NOMO-1 (cell line): Measurements from ENCODE around the gene PHF14.

Experiments used
- DNase-seq, 2 experiments: peaks; one replicate each; lab custom pipeline; 2025; ENCODE audit not compliant: unreplicated experiment in 2 of 2; lab: John Stamatoyannopoulos, UW

PHF14 gene

GRCh38 chr7:11168650-11169170, 195.0 kb downstream of the PHF14 start:
- no peak for DNase-seq

- DNase-seq: no peak
Measured at GRCh38 chr7:11170175-11170574, 196.5 kb downstream of the PHF14 start.

DNA sequence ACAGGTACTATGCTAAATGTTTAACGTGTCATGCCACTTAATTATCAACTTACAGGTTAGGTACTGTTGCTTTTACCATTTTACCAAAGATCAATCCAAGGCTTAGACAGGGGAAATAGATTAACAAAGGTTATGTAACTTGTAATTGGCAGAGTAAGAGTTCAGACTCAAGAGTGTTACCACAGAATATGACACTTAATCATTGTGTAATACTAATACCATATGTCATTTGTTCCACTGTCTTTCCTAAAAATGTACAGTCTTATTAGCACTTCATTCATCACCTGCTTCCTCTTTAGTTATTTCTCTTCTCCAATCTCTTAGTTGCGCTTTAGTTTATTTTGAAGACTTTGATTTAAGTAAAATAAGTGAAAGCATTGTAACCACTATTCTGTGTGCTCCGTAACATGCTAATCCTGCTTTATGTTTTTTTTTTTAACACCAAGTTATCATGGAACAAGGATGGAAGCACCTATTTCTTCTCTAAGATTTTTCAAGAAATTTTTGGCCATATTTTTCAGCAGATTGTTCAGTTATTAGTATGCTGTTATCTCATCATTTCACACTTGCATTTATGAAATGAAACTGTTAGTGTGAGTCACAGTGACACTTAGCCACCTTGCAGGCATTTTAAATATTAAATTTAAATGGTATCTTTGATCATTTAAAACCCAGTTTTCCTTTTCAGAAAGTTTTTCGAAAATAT, 197.3 kb downstream of the PHF14 start:
- peak in 1 of 2 experiments; percentile 35 for DNase-seq

- DNase-seq: no peak
Measured at GRCh38 chr7:11171569-11172192, 198.0 kb downstream of the PHF14 start.

GRCh38 chr7:11172835-11173234, 199.2 kb downstream of the PHF14 start:
- DNase-seq: no peak

DNA sequence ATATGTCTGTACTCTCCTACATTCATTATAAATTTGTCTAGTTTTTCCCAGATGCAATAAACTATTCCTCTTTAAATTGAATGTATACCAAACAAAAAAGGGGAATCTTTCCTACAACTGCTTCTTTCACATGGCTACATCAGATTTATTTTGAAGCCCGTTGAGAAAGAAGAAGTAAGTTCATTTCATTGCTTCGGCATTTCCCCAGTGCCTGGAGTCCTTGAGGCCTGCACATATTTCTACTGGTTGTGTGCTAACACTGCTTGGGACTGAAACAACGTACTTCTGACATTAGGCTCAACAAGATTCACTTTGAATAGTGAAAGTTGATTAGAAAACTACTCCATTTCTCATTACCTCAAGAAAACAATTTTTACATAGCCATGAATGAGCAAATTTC, 201.7 kb downstream of the PHF14 start:
- peak in 1 of 2 experiments; percentile 18 for DNase-seq

DNA sequence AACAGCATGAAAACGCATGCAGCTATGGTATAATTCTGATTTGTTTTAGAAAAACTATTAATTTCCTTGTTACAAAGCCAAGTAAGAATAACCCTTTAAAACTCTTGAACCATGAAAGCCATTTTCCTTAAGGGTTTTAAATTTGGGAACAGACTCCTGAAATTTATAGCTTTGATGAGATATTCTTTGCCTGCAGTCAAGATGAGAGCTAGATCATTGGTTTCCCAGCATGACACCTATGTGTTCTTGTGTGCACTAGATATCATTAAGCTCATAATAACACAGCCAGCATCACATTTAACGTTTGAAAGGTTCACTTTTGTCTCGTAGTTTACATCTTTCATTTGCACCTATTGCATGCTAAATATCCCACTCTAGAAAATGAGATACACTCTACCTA, 202.2 kb downstream of the PHF14 start:
- DNase-seq: no peak

- DNase-seq: no peak
Measured at GRCh38 chr7:11176985-11177555, 203.4 kb downstream of the PHF14 start.

- DNase-seq: no peak
Measured at GRCh38 chr7:11177793-11178192, 204.1 kb downstream of the PHF14 start.

- DNase-seq: no peak
Measured at GRCh38 chr7:11181590-11181989, 207.9 kb downstream of the PHF14 start.

- DNase-seq: no peak
Measured at GRCh38 chr7:11182736-11183135, 209.1 kb downstream of the PHF14 start.

DNA sequence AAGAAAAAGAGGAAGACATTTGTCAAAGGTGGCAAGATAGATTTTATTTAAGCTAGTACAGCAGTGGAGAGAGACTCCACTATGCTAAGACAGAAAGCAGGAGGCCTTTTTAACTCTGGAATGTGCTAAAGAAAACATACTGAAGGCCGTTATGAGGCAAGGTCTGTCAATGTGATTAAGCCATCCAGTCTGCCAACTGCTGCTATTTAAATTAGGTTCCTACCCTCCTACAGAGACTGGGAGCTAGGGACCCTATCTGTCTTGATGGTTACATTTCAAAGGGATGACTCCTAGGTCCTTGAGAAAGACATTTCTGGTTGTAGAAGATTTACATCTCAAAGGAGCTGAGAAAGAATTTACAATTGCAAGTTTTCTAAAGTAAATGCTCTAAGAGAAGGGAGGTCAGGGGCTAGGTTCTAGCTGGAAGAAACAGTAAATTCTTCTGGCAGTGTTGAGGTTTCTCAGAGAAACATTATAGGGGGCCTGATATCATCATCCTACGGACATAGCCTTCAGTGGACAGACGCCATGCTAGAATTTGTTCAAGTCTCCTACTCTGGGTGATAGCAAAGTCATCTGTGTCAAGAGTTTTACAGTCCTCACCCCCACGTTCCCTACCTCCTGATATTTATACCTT, 211.6 kb downstream of the PHF14 start:
- DNase-seq: no peak

- DNase-seq: no peak
Measured at GRCh38 chr7:11188529-11189310, 215.0 kb downstream of the PHF14 start.

- no peak for DNase-seq
Measured at GRCh38 chr7:11191081-11191480, 217.4 kb downstream of the PHF14 start.

- no peak for DNase-seq
Measured at GRCh38 chr7:11191574-11192220, 218.0 kb downstream of the PHF14 start.

- DNase-seq: no peak
Measured at GRCh38 chr7:11192506-11192905, 218.8 kb downstream of the PHF14 start.

GRCh38 chr7:11193131-11193867, 219.6 kb downstream of the PHF14 start:
- no peak for DNase-seq

- DNase-seq: no peak
Measured at GRCh38 chr7:11193888-11194287, 220.2 kb downstream of the PHF14 start.

DNA sequence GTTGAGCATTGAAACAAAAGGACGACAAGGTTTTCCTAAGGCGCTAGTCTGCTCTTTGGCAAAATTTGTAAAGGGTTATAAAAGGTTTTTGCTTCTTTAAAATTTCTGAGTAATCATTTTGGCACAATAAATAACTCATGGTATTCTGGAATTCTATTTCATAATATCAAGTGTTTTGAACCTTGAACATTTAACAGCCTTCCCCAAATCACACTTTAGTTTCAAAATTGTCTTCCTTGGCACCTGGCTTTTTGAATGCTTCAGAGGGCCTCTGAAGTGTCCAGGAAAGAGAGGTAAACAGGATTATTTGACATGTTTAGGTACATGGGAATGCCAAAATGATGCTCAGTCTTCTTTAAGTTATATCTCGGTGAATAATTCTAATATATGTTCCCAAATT, 220.8 kb downstream of the PHF14 start:
- no peak for DNase-seq

GRCh38 chr7:11195502-11195901, 221.8 kb downstream of the PHF14 start:
- no peak for DNase-seq
